ENCODE measurements around the gene CYTH2.

The CYTH2 gene

DNA sequence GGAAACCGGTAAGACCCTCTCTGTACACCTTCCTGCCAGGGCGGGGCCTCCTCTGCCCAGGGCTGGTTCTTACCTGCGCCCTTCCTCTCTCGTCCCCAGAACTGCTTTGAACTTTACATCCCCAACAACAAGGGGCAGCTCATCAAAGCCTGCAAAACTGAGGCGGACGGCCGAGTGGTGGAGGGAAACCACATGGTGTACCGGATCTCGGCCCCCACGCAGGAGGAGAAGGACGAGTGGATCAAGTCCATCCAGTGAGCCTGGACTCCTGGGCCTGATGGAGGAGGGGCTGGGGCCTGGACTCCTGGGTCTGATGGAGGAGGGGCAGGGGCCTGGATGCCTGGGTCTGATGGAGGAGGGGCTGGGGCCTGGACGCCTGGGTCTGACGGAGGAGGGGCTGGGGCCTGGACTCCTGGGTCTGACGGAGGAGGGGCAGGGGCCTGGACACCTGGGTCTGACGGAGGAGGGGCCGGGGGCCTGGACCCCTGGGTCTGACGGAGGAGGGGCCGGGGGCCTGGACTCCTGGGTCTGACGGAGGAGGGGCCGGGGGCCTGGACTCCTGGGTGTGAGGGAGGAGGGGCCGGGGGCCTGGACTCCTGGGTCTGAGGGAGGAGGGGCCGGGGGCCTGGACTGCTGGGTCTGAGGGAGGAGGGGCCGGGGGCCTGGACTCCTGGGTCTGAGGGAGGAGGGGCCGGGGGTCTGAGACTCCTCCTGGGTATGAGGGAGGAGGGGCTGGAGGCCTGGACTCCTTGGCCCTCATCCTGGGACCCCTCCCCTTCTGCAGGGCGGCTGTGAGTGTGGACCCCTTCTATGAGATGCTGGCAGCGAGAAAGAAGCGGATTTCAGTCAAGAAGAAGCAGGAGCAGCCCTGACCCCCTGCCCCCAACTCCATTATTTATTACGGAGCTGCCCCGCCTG, 9.4 kb downstream of the CYTH2 start:
- no peak for DNase-seq (ENCODE audit: low spot score)
- ChIA-PET POLR2A (ENCODE audit: low non-redundant PET) (no interaction called here), CTCF (no interaction called here)
- TF ChIP-seq, protein P1, sequence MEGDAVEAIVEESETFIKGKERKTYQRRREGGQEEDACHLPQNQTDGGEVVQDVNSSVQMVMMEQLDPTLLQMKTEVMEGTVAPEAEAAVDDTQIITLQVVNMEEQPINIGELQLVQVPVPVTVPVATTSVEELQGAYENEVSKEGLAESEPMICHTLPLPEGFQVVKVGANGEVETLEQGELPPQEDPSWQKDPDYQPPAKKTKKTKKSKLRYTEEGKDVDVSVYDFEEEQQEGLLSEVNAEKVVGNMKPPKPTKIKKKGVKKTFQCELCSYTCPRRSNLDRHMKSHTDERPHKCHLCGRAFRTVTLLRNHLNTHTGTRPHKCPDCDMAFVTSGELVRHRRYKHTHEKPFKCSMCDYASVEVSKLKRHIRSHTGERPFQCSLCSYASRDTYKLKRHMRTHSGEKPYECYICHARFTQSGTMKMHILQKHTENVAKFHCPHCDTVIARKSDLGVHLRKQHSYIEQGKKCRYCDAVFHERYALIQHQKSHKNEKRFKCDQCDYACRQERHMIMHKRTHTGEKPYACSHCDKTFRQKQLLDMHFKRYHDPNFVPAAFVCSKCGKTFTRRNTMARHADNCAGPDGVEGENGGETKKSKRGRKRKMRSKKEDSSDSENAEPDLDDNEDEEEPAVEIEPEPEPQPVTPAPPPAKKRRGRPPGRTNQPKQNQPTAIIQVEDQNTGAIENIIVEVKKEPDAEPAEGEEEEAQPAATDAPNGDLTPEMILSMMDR (conservative IDR thresholded peaks at IDR 0.05; ENCODE audit: low read depth), result no peak
- H3K27ac ChIP-seq, result peak overlapping the region; percentile 98

DNA sequence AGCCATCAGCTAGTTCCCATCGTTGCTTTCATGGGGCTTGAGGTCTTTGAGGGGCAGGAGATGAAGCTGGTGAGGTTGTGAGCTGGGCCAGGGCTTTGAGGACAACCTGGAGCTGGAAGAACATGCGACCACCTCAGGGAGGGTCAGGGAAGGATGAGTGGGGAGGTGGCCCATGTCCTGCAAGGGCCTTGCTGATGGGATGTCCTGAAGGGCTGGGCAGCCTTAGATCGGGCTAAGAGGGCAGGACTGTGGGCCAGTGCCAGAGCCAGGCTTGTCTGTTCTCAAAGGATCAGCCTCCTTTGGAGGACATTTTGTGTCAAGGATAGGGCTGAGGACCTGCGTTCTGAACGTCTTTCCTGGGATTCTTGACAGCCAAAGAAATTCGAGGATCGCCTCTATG, 10.5 kb downstream of the CYTH2 start:
- CTCF ChIA-PET, result no interaction called here

DNA sequence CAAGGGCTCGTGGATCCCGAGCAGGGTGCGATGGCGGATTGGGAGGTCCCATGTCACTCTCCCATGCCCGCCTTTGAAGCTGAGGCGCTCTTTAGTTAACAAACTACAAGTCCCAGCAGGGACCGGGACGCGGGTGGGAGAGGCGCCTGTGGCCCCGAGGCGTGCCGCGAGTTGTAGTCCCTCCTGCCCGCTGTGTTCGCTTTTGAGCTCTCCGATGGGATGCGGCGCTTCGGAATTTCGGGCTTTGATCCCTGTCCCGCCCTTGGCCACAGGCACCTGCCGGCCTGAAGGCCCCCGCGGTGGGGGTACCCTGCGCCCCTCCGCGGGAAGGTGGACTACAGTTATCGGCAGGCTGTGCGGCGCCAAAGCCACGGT, 11.0 kb downstream of the CYTH2 start:
- H3K27ac ChIP-seq, result peak overlapping the region; percentile 78
- POLR2A ChIA-PET (ENCODE audit: low non-redundant PET), result no interaction called here
- CTCF ChIA-PET, result no interaction called here
- TF ChIP-seq, protein P1 (conservative IDR thresholded peaks at IDR 0.05; ENCODE audit: low read depth), result no peak
- no peak for DNase-seq (ENCODE audit: low spot score)

More for the DNA sequence above, 10.5 kb downstream of the CYTH2 start:
- H3K27ac ChIP-seq, result peak overlapping the region; percentile 78
- TF ChIP-seq, protein P1 (conservative IDR thresholded peaks at IDR 0.05; ENCODE audit: low read depth), result no peak
- POLR2A ChIA-PET (ENCODE audit: low non-redundant PET), result no interaction called here
- DNase-seq (ENCODE audit: low spot score), result no peak

DNA sequence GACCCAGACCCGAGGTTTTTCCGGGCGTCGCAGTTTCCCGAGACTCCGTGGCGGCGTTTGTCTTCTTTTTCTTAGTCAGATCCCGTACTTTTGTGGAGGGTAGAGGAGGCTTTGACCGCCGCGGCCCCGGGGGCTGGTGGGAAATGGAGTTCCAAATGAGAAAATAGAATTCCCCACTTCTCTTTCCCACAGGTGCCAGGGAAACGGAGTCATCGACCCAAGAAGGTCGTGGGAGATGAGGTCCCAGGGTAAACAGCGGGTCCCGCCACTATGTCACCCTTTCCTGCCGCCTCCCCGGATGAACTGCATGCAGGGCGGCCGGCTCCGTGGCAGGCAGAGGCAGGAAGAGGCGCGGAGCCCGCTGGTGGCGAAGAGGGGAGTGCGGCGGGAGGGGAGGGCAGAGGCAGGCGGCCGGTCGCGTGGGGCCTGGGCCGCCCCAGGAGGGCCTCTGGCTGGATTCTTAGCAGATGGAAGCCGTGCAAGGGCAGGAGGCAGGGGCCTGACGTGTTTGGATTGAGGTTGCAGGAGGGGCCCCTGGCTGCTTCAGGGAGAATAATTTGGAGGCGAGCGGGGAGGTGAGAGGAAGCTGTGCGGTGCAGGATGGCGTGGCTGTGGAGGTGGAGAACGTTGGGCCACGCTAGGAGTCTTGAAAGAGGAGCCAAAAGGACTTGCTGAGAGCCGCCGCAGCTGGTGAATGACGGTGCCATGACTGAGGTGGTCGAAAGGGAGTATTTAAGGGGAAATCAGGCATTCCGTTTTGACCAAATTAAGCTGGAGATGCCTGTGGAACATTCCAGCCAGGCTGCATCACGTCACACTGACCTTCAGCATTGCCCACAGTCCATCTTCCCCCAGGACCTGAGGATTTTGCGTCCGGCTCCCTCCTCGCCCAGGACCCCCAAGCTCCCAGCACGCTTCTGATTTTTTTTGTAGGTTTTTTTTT, 11.7 kb downstream of the CYTH2 start:
- peak overlapping the region; percentile 78 for H3K27ac ChIP-seq
- no peak for DNase-seq (ENCODE audit: low spot score)
- CTCF ChIA-PET, result interaction anchor here (0.6 to 0.7 kb wide), 2 partner anchors 17 to 25 kb away, joined by 3 read pairs; no protein-coding TSS in a partner anchor
- TF ChIP-seq, protein P1 (conservative IDR thresholded peaks at IDR 0.05; ENCODE audit: low read depth), result no peak
- POLR2A ChIA-PET (ENCODE audit: low non-redundant PET), result interaction anchor here (0.6 kb wide), 1 partner anchor 16 kb away, joined by 3 read pairs; no protein-coding TSS in a partner anchor

DNA sequence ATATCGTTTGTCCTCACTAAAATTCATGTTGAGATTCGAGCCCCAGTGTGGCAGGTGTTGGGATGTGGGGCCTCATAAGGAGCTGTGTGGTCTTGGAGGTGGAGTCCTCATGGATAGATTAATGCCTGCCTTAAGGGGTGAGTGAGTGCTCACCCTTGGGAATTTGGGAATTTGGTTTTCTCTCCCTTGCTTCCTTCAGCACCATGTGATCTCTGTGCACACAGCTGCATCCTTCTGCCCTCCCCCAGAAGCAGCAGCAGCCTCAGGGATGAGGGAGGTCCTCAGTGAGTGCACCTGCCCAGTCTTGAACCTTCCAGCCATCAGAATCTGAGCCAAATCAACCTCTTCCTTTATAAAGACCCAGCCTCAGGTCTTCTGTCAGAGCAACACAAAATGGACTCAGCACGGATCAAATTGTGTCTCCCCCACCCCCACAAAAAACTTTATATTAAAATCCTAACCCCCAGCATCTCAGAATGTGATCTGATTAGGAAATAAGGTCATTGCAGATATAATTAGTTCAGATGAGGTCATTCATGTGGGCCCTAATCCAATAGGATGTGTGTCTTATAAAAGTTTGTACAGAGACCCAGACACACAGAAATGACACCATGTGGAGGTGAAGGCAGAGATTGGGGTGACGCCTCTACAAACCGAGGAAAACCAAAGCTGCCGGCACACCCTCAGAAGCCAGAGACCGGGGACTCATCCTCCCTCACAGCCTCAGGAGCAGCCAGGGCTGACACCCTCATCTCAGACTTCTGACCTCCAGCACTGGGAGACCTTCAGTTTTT, 12.9 kb downstream of the CYTH2 start:
- TF ChIP-seq, protein P1 (conservative IDR thresholded peaks at IDR 0.05; ENCODE audit: low read depth), result no peak
- ChIA-PET CTCF (interaction anchor here (0.7 kb wide), 1 partner anchor 24 kb away, joined by 3 read pairs; no protein-coding TSS in a partner anchor), POLR2A (ENCODE audit: low non-redundant PET) (no interaction called here)
- DNase-seq (ENCODE audit: low spot score), result no peak
- peak overlapping the region; percentile 78 for H3K27ac ChIP-seq
